Hematopoietic multipotent progenitor cell treated with erythropoietin and hydrocortisone succinate and interleukin-3 and kit ligand, for 17 days (in vitro differentiated cells): ENCODE measurements around the gene PLA2G4A.

Experiments
- DNase-seq: peaks from one replicate; pipeline ENCODE4 v3.0.0-alpha.2; 2015; ENCODE audit warnings: low spot score

Gene PLA2G4A

GRCh38 chr1:187032316-187032981 is 203.7 kb downstream of the PLA2G4A start:
- DNase-seq: no peak

GRCh38 chr1:187032982-187033692 is 204.4 kb downstream of the PLA2G4A start:
- no peak for DNase-seq

GRCh38 chr1:187033693-187034390 is 205.1 kb downstream of the PLA2G4A start:
- no peak for DNase-seq

- no peak for DNase-seq
Measured at GRCh38 chr1:187034501-187034900, 205.8 kb downstream of the PLA2G4A start.

- no peak for DNase-seq
Measured at GRCh38 chr1:187037973-187038553, 209.3 kb downstream of the PLA2G4A start.
